ENCODE measurements around the gene MBLAC2. TPM values are rescaled to one million over a fixed set of nuclear protein-coding genes. Genes with fewer than 3 reads are reported as not detected.
A peak's percentile ranks its signal among the peaks of the same experiment; 100 is the strongest.

Gene MBLAC2
- 11.1 TPM for polyA plus RNA-seq (2013)

GRCh38 chr5:90474235-90475107 lies at the start of gene MBLAC2, which contains the start of gene POLR3G:
TSS of gene MBLAC2 (minus strand) at chr5:90474771. CDS start at chr5:90474292, 479 bp downstream.
TSS of gene POLR3G (plus strand) at chr5:90474864. CDS start at chr5:90485568, 10,704 bp downstream.
- H3K4me3 ChIP-seq (ENCODE audit: control insufficient read depth in 1 of 7, extremely low read depth in 1 of 7, insufficient read depth in 4 of 7, low read depth in 2 of 7, low read length in 6 of 7), result peak within 1 kb of the TSS; percentile 76 to 94 (median 83)
- 0% methylated on average over 58 of the region's 73 CpGs for WGBS (ENCODE audit: insufficient coverage)
- CTCF ChIA-PET, result interaction anchor here (1.0 to 3.1 kb wide), 6 partner anchors 10 to 54 kb away, joined by 4 to 11 read pairs (median 6); partner anchors contain the start of gene LYSMD3

GRCh38 chr5:90519081-90519480 lies 44.5 kb upstream of the MBLAC2 start:
- ChIA-PET POLR2A (no interaction called here), CTCF (interaction anchor here (0.8 kb wide), 1 partner anchor 19 kb away, joined by 3 read pairs; no protein-coding TSS in a partner anchor)
- Histone ChIP-seq H3K27me3 (replicated peaks in 2 of 5; ENCODE audit: control insufficient read depth in 4 of 5, insufficient read depth in 5 of 5, low read length in 4 of 5) (no peaks in the 10 kb centered on the region), H3K9me3 (ENCODE audit: control extremely low read depth in 1 of 5, control insufficient read depth in 4 of 5, insufficient read depth in 2 of 5, low read depth in 1 of 5, low read length in 4 of 5) (no peaks in the 10 kb centered on the region), H3K36me3 (ENCODE audit: control insufficient read depth in 4 of 4, insufficient read depth in 4 of 4, low read length in 3 of 4) (peaks cover 7 to 36% (median 22%) of the 10 kb centered on the region in 4 experiments), H3K4me1 (ENCODE audit: control extremely low read depth in 1 of 4, control insufficient read depth in 4 of 4, insufficient read depth in 4 of 4, low read length in 3 of 4) (no peaks in the 10 kb centered on the region), H3K4me3 (ENCODE audit: control insufficient read depth in 1 of 7, extremely low read depth in 1 of 7, insufficient read depth in 4 of 7, low read depth in 2 of 7, low read length in 6 of 7) (no peak overlapping the region), H3K27ac (ENCODE audit: insufficient read depth in 1 of 2, low read depth in 1 of 2, low read length in 2 of 2, poor library complexity in 1 of 2, severe bottlenecking in 2 of 2) (no peak overlapping the region)
- DNase-seq, result no peak
- 100% methylated on average over 6 of the region's 7 CpGs for WGBS (ENCODE audit: insufficient coverage)

More at GRCh38 chr5:90474235-90475107, at the start of gene MBLAC2, which contains the start of gene POLR3G:
- Histone ChIP-seq H3K4me1 (ENCODE audit: control extremely low read depth in 1 of 4, control insufficient read depth in 4 of 4, insufficient read depth in 4 of 4, low read length in 3 of 4) (peaks cover 3 to 26% (median 15%) of the 10 kb centered on the region in 4 experiments), H3K9me3 (ENCODE audit: control extremely low read depth in 1 of 5, control insufficient read depth in 4 of 5, insufficient read depth in 2 of 5, low read depth in 1 of 5, low read length in 4 of 5) (peaks cover 0 to 2% (median 0%) of the 10 kb centered on the region in 5 experiments), H3K27me3 (replicated peaks in 2 of 5; ENCODE audit: control insufficient read depth in 4 of 5, insufficient read depth in 5 of 5, low read length in 4 of 5) (no peaks in the 10 kb centered on the region), H3K36me3 (ENCODE audit: control insufficient read depth in 4 of 4, insufficient read depth in 4 of 4, low read length in 3 of 4) (peaks cover 0 to 10% (median 4%) of the 10 kb centered on the region in 4 experiments), H3K27ac (ENCODE audit: insufficient read depth in 1 of 2, low read depth in 1 of 2, low read length in 2 of 2, poor library complexity in 1 of 2, severe bottlenecking in 2 of 2) (peak within 1 kb of the TSS in 1 of 2 experiments; percentile 76)
- DNase-seq, result peak; percentile 92 to 96 (median 96)
- POLR2A ChIA-PET, result interaction anchor here (1.5 kb wide), 1 partner anchor 10 kb away, joined by 6 read pairs; no protein-coding TSS in a partner anchor

- H3K4me1 ChIP-seq (ENCODE audit: control extremely low read depth in 1 of 4, control insufficient read depth in 4 of 4, insufficient read depth in 4 of 4, low read length in 3 of 4), result no peaks in the 10 kb centered on the region
- H3K36me3 ChIP-seq (ENCODE audit: control insufficient read depth in 4 of 4, insufficient read depth in 4 of 4, low read length in 3 of 4), result peaks cover 7 to 32% (median 21%) of the 10 kb centered on the region in 4 experiments
- H3K27ac ChIP-seq (ENCODE audit: insufficient read depth in 1 of 2, low read depth in 1 of 2, low read length in 2 of 2, poor library complexity in 1 of 2, severe bottlenecking in 2 of 2), result no peak overlapping the region
- H3K4me3 ChIP-seq (ENCODE audit: control insufficient read depth in 1 of 7, extremely low read depth in 1 of 7, insufficient read depth in 4 of 7, low read depth in 2 of 7, low read length in 6 of 7), result no peak overlapping the region
- DNase-seq, result peak in 1 of 3 donors; percentile 11
- H3K27me3 ChIP-seq (replicated peaks in 2 of 5; ENCODE audit: control insufficient read depth in 4 of 5, insufficient read depth in 5 of 5, low read length in 4 of 5), result no peaks in the 10 kb centered on the region
- no peaks in the 10 kb centered on the region for H3K9me3 ChIP-seq (ENCODE audit: control extremely low read depth in 1 of 5, control insufficient read depth in 4 of 5, insufficient read depth in 2 of 5, low read depth in 1 of 5, low read length in 4 of 5)
- CTCF ChIA-PET, result interaction anchor here (0.8 kb wide), 1 partner anchor 18 kb away, joined by 3 read pairs; no protein-coding TSS in a partner anchor
- POLR2A ChIA-PET, result no interaction called here
Observed at GRCh38 chr5:90518661-90519060, 44.1 kb upstream of the MBLAC2 start.

GRCh38 chr5:90514520-90514919 lies 39.9 kb upstream of the MBLAC2 start:
- WGBS (ENCODE audit: insufficient coverage), result no CpG with 5 or more reads among the region's 3 CpGs
- DNase-seq, result no peak
- H3K27me3 ChIP-seq (replicated peaks in 2 of 5; ENCODE audit: control insufficient read depth in 4 of 5, insufficient read depth in 5 of 5, low read length in 4 of 5), result no peaks in the 10 kb centered on the region
- H3K27ac ChIP-seq (ENCODE audit: insufficient read depth in 1 of 2, low read depth in 1 of 2, low read length in 2 of 2, poor library complexity in 1 of 2, severe bottlenecking in 2 of 2), result no peak overlapping the region
- H3K4me1 ChIP-seq (ENCODE audit: control extremely low read depth in 1 of 4, control insufficient read depth in 4 of 4, insufficient read depth in 4 of 4, low read length in 3 of 4), result no peaks in the 10 kb centered on the region
- no peaks in the 10 kb centered on the region for H3K9me3 ChIP-seq (ENCODE audit: control extremely low read depth in 1 of 5, control insufficient read depth in 4 of 5, insufficient read depth in 2 of 5, low read depth in 1 of 5, low read length in 4 of 5)
- H3K4me3 ChIP-seq (ENCODE audit: control insufficient read depth in 1 of 7, extremely low read depth in 1 of 7, insufficient read depth in 4 of 7, low read depth in 2 of 7, low read length in 6 of 7), result no peak overlapping the region
- peaks cover 3 to 12% (median 8%) of the 10 kb centered on the region in 4 experiments for H3K36me3 ChIP-seq (ENCODE audit: control insufficient read depth in 4 of 4, insufficient read depth in 4 of 4, low read length in 3 of 4)
- POLR2A ChIA-PET, result no interaction called here
- CTCF ChIA-PET, result no interaction called here

GRCh38 chr5:90510438-90510837 lies 35.9 kb upstream of the MBLAC2 start:
- CTCF ChIA-PET, result interaction anchor here (0.7 kb wide), 1 partner anchor 243 kb away, joined by 3 read pairs; no protein-coding TSS in a partner anchor
- 100% methylated on average over 1 of the region's 1 CpG for WGBS (ENCODE audit: insufficient coverage)

GRCh38 chr5:90506221-90506620 lies 31.6 kb upstream of the MBLAC2 start:
- Histone ChIP-seq H3K27ac (ENCODE audit: insufficient read depth in 1 of 2, low read depth in 1 of 2, low read length in 2 of 2, poor library complexity in 1 of 2, severe bottlenecking in 2 of 2) (no peak overlapping the region), H3K36me3 (ENCODE audit: control insufficient read depth in 4 of 4, insufficient read depth in 4 of 4, low read length in 3 of 4) (peaks cover 0 to 3% (median 0%) of the 10 kb centered on the region in 4 experiments), H3K4me1 (ENCODE audit: control extremely low read depth in 1 of 4, control insufficient read depth in 4 of 4, insufficient read depth in 4 of 4, low read length in 3 of 4) (no peaks in the 10 kb centered on the region), H3K9me3 (ENCODE audit: control extremely low read depth in 1 of 5, control insufficient read depth in 4 of 5, insufficient read depth in 2 of 5, low read depth in 1 of 5, low read length in 4 of 5) (no peaks in the 10 kb centered on the region), H3K4me3 (ENCODE audit: control insufficient read depth in 1 of 7, extremely low read depth in 1 of 7, insufficient read depth in 4 of 7, low read depth in 2 of 7, low read length in 6 of 7) (no peak overlapping the region), H3K27me3 (replicated peaks in 2 of 5; ENCODE audit: control insufficient read depth in 4 of 5, insufficient read depth in 5 of 5, low read length in 4 of 5) (no peaks in the 10 kb centered on the region)
- ChIA-PET POLR2A (no interaction called here), CTCF (no interaction called here)
- DNase-seq, result no peak

More at GRCh38 chr5:90510438-90510837, 35.9 kb upstream of the MBLAC2 start:
- H3K9me3 ChIP-seq (ENCODE audit: control extremely low read depth in 1 of 5, control insufficient read depth in 4 of 5, insufficient read depth in 2 of 5, low read depth in 1 of 5, low read length in 4 of 5), result no peaks in the 10 kb centered on the region
- no peaks in the 10 kb centered on the region for H3K4me1 ChIP-seq (ENCODE audit: control extremely low read depth in 1 of 4, control insufficient read depth in 4 of 4, insufficient read depth in 4 of 4, low read length in 3 of 4)
- DNase-seq, result no peak
- H3K36me3 ChIP-seq (ENCODE audit: control insufficient read depth in 4 of 4, insufficient read depth in 4 of 4, low read length in 3 of 4), result peaks cover 0 to 3% (median 2%) of the 10 kb centered on the region in 4 experiments
- POLR2A ChIA-PET, result no interaction called here
- H3K27me3 ChIP-seq (replicated peaks in 2 of 5; ENCODE audit: control insufficient read depth in 4 of 5, insufficient read depth in 5 of 5, low read length in 4 of 5), result no peaks in the 10 kb centered on the region
- no peak overlapping the region for H3K4me3 ChIP-seq (ENCODE audit: control insufficient read depth in 1 of 7, extremely low read depth in 1 of 7, insufficient read depth in 4 of 7, low read depth in 2 of 7, low read length in 6 of 7)
- H3K27ac ChIP-seq (ENCODE audit: insufficient read depth in 1 of 2, low read depth in 1 of 2, low read length in 2 of 2, poor library complexity in 1 of 2, severe bottlenecking in 2 of 2), result no peak overlapping the region

- Histone ChIP-seq H3K4me3 (ENCODE audit: control insufficient read depth in 1 of 7, extremely low read depth in 1 of 7, insufficient read depth in 4 of 7, low read depth in 2 of 7, low read length in 6 of 7) (no peak overlapping the region), H3K27ac (ENCODE audit: insufficient read depth in 1 of 2, low read depth in 1 of 2, low read length in 2 of 2, poor library complexity in 1 of 2, severe bottlenecking in 2 of 2) (no peak overlapping the region), H3K27me3 (replicated peaks in 2 of 5; ENCODE audit: control insufficient read depth in 4 of 5, insufficient read depth in 5 of 5, low read length in 4 of 5) (no peaks in the 10 kb centered on the region), H3K36me3 (ENCODE audit: control insufficient read depth in 4 of 4, insufficient read depth in 4 of 4, low read length in 3 of 4) (peaks cover 0 to under 1% (median 0%) of the 10 kb centered on the region in 4 experiments), H3K4me1 (ENCODE audit: control extremely low read depth in 1 of 4, control insufficient read depth in 4 of 4, insufficient read depth in 4 of 4, low read length in 3 of 4) (no peaks in the 10 kb centered on the region), H3K9me3 (ENCODE audit: control extremely low read depth in 1 of 5, control insufficient read depth in 4 of 5, insufficient read depth in 2 of 5, low read depth in 1 of 5, low read length in 4 of 5) (no peaks in the 10 kb centered on the region)
- POLR2A ChIA-PET, result no interaction called here
- WGBS (ENCODE audit: insufficient coverage), result no CpG with 5 or more reads among the region's 2 CpGs
- DNase-seq, result no peak
- CTCF ChIA-PET, result no interaction called here
Observed at GRCh38 chr5:90504743-90505142, 30.2 kb upstream of the MBLAC2 start.

Measured in common myeloid progenitor, CD34-positive (primary cell).